ENCODE data around the gene RFX4.
"Not testable (repeated sequence)": the region's sequence is repeated elsewhere in the genome, so short reads cannot be mapped to it uniquely, and the experiment has no call there.

The RFX4 gene

DNA sequence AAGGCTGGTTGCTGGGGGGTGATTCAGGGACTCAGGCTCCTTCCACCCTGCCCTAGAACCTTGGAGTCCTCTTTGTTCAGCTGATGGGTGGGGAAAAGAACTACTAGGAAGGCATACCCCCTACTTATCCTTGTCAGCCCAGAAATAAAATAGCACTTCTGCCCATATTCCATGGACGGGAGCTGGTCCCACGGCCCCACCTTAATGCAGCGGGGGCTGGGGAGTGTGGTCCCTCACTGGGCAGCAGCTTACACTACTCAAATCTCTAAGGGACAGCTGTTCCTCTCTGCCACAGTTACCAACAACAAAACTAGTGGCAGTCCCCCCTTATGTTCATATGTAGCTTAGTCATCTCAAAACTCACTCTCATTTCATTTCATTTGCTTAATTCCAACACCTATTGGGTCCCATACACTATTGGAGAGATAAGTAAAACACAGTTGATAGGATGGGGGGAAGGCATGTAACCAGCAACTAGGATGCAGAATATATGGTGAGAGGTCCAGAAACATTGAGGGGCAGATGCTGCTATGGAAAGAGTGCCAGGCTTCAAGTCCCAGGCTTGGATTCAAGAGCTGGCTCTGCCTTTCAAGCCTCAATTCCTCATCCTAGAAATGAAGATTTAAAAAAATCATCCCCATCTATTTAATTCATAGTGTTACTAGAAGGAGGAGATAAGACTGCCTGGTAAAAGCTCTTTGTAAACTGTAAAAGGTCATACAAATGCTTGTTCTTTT lies 107.9 kb downstream of the RFX4 start:
- no peak for DNase-seq (ENCODE audit: low spot score)

DNA sequence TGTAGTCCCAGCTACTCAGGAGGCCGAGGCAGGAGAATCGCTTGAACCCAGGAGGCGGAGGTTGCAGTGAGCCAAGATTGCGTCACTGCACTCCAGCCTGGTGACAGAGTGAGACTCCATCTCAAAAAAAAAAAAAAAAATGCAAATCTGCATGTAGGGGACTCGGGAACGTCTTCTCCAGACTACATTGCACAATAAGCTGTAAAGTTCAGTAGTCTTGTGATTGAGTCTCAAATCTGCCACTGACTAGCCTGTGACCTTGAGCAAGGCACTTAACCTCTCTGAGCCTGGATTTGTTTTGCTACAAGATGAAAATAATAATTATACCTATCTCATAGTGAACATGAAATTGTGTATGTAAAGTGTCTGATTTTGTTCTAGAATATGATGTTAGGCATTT lies 109.2 kb downstream of the RFX4 start:
- not testable (repeated sequence) for DNase-seq (ENCODE audit: low spot score)

DNA sequence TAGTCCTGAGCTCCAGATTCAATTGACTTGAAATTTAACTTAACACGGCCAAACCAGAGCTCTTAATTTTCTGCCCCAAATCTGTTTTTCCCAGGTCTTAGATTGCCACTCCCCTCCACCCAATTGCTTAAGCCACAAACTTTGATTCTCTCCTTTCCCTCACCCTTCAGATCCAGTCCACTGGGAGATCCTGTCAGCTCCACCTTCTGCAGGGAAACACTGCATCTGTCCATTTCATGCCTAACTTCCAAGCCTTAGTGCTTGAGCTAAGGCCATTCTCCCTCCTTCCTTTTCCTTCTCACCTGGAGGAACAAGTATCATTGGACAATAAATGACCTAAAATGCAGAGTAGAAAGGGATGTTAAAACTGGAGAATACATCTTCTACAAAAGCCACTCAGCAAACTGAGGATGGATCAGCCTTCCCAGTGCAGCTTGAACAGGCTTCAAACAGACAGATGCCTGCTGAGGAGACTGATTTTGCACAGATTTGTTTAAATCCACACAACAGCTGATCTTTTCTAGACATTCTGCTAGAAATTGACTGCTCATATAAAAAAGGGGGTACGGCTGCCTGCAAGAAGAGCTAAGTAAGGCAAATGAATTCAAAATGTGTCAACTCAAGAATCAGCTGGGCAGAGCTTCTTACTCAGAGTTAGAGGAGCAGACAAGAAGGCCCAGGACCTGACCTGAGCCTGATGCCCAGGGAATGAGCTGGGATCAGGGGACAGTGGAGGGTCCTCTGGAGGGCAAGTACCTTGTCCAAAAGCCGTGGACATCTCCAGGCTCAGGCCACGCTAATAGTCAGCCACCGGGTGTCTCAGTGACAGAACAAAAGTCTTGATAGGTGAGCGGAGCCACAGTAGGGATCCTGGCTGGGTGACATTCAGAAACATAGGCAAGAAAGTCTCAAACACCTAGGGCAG lies 110.4 kb downstream of the RFX4 start:
- DNase-seq (ENCODE audit: low spot score): no peak

DNA sequence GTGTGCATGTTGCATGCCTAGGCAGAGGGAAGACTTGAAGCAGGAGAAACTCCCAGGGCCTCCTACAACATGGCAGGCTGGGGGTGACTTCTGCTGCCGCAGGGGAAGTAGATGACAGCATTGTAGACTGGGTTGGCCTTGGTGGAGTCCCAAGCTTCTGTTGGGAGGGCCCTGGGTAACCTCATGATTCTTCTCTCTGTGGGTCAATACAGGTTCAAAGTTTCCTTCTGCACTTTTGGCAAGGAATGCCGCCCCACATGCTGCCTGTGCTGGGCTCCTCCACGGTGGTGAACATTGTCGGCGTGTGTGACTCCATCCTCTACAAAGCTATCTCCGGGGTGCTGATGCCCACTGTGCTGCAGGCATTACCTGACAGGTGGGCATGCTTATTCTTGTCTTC lies 113.3 kb downstream of the RFX4 start:
- no peak for DNase-seq (ENCODE audit: low spot score)

DNA sequence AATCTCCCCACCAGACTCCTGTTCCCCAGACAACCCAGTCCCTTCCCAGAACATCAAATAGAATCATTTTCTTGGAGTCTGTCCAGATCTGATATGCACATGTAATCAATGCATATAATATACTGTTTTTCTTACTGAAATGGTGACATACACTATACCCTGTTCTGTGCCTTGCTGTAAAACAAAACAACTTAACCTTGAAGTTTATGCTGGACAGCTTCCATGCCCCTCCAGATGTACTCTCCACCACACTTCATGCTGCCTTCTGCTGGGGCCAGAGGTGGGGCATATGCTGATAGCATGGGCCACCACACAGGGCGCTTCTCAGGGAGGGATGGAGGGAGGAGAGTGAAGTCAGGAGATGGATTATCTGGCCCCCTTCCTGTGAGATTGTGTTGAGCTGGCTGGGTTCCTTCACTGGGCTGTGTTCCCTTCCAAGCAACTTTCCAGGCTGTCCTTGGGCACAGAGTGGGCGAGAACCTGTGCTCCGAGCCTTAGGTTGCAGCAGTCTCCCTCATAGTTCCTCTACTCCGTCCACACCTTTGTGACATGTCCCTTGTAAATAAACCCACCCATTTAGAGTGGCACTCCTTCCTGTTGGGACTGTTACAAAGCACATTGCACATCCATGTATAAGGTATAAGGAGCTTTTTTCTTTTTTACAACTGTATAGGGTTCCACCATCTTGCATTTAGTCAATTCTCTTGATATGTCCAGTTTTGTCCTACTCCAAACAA lies 114.0 kb downstream of the RFX4 start:
- no peak for DNase-seq (ENCODE audit: low spot score)

DNA sequence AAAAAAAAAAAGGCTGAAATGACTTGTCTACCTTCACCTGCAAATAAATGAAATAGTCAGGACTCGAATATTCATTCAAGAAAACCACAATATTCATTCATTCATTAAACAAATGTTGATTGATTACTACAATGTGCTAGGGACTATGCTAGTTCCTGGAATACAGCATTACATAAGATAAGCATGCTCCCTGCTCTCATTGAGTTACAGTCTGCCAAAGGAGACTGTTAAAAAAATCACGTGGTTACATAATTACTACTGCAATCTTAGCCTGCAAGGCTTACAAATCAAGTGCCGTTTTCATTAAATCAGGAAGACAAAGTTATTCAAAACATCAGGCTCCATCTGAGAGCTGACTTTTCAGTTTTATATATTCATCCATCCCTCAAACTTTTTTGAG lies 121.3 kb downstream of the RFX4 start:
- DNase-seq (ENCODE audit: low spot score): no peak

DNA sequence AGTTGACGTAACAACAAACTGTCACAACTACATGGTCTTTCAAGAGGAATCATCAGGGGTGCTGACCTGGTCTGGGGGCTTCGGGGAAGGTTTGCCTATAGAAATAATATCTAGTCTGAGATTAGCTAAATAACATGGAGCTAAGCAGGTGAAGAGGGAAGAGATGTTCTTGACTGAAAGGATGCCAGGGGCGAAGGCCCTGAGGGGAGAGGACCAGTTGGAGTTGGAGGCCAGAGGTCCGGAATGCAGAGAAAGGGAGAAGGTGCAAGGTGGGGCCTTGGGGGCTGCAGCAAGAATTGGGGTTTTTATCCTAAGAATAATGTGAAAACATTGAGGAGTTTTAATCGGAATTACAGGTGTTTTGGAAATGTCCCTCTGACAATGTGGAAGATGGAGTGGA lies 123.2 kb downstream of the RFX4 start:
- DNase-seq (ENCODE audit: low spot score): no peak

DNA sequence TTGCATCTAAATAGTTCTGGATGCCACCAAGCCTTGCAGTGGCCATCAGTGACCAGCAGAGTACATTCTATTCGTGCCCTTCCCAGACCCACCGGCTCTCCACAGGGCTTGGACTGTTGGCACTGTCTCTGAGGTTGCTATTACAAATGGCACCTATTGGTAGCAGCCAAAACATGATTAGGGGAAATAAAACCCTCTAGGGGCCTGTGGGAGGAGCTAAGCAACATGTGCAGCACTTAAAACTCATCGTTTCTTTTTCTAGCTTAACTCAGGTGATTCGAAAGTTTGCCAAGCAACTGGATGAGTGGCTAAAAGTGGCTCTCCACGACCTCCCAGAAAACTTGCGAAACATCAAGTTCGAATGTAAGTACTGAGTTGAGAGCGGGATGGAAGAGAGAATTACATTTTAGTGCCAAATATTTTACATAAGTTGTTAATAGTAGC lies 126.3 kb downstream of the RFX4 start:
- no peak for DNase-seq (ENCODE audit: low spot score)

DNA sequence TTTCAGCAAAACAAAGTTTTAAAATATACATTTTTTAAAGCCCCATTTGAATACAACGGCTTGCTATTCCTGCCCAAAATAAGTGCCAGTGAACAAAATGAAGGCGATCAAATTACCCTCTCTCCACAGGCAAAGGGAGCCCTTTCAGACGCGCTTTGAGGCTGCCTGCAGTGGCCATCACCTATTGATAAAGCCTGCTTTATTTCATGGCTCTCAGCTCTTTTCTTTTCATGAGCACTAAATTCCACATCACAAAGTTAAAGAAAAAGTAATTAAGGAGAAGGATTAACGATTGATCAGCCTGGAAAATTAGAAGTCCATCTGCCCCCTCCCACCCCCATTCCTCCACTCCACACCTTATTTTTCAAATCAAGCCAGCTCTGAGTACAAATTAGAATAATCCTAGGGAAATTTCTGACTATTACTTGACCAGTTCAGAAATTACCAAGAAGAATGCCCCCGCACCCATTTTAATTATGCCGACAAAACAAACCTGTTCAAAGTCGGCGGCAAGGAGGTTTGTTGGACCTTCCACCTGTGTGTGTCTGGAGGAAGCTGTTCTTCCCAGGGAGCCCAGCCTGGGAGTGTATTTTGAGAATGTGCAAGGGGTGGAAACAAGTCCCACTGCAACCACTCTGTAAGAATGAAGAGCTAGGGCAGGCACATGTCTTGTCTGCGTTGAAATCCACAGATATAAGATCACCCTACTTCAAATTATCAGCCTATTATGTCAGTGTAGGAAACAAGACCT lies 127.5 kb downstream of the RFX4 start:
- DNase-seq (ENCODE audit: low spot score): no peak

DNA sequence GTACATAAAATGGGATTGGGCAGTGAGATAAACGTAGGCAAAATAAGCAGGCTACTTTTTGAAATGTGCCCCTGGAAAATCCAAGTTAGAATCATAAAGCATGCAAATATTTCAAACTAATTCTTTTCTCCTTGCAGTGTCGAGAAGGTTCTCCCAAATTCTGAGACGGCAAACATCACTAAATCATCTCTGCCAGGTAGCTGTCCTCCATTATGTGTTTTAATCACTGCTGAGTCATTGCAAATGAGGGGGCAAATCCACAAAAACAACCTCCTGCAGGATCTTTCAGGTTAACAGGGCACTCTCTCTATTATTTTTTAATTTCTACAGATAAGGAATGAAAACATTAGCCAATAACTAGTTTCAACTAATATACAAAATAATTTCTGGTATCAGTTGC lies 128.5 kb downstream of the RFX4 start:
- DNase-seq (ENCODE audit: low spot score): no peak

DNA sequence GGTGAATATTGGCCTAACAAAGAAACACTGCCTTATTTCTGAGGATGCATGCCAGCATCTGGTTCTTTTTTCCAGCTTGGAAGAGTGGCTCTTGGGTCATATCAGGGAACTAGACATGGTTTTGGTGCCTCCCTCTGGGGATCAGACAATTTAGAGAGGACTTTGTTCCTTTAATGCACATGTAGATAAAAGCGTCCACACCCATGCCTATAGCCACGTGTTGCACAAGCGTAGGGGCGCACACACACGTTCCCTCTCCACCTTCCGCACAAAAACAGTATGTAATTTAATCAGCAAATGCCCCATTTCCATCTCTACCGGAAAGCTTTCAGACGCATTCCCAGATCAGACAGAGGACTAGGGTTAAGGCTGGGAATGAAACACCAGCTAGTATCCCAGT lies 130.0 kb downstream of the RFX4 start:
- DNase-seq (ENCODE audit: low spot score): no peak

DNA sequence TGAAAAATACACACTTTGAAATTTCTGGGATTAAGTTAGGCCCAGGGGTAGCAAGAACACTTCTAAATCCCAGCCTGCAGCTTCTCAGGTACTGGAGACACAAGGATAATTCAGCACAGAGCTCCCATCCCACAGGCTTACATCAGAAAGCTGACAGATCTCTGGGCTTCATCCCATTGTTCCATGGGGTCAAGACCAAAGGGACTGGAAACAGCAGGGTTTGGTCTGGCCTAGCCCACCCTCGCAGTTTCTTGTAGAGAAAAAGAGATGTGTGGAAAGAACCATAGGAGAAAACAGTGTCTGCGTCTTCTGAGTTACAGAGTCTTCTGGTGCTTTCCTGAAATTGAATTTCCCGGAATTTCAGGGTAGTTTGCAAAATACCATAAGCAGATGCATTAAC lies 132.1 kb downstream of the RFX4 start:
- no peak for DNase-seq (ENCODE audit: low spot score)

DNA sequence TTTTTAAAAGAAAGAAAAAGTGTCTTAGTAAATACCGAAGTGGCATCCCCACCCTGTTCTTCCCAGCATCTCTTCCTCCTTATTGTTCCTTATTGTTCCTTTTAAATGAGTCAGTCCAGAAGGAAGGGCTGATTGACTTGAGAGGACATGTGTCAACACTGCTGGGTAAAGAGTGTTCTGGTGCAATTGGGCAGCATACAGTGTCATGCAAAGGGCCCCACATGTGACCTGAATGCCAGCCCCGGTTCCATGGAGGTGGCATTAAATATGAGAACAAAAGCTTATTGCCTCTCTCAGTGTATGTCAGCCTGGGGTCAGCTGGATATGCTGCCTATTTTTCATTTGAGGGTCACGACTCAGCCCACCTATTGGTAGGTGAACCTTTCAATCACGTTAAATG lies 132.8 kb downstream of the RFX4 start:
- DNase-seq (ENCODE audit: low spot score): no peak

DNA sequence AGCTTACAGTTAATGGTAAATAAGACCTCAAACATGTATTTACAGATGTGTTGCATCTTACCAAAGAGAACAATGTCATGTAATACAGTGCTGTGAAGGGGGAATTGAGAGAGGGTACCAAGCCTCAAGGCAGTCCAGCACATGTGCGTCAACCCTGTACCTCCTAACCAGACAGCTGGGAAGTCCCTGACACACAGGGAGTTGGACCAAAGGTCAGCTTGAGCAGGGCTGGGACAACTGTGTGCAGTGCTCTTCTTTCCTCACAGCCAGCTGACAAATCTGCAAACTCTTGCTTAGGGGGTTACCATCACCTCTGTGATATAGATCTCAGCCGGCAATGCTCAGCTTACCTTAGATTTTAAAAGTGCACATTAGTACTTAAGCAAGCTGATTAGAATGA lies 134.9 kb downstream of the RFX4 start:
- no peak for DNase-seq (ENCODE audit: low spot score)

DNA sequence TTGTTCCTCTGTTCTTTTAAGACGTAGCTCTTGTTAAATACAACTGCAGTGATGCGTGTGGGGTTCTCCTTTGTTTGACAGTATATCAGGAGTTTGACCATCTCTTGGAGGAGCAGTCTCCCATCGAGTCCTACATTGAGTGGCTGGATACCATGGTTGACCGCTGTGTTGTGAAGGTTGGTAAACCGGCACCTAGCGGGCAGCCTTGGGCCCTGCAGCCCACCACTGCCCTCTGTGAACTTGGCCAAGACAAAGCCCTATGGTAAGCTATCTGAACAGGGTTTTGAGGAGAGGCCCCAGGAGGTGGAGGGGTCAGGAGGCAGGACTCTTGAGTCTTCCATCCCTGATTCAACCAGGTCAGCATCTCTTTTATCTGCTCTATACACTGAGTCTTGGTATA lies 137.1 kb downstream of the RFX4 start:
- no peak for DNase-seq (ENCODE audit: low spot score)

DNA sequence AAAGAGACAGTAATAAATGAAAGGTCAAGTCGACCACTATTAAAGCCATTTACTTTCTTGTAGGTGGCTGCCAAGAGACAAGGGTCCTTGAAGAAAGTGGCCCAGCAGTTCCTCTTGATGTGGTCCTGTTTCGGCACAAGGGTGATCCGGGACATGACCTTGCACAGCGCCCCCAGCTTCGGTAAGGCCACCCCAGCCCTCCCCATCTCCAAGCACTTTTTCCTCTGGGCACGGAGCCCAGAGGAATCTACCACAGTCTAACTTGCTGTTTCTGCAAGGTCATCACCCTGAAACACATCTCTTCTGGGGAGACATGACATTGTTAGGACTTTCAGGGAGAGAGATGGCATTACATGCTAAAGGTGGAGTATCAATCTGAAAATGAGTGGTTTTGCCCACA lies 137.9 kb downstream of the RFX4 start:
- no peak for DNase-seq (ENCODE audit: low spot score)

DNA sequence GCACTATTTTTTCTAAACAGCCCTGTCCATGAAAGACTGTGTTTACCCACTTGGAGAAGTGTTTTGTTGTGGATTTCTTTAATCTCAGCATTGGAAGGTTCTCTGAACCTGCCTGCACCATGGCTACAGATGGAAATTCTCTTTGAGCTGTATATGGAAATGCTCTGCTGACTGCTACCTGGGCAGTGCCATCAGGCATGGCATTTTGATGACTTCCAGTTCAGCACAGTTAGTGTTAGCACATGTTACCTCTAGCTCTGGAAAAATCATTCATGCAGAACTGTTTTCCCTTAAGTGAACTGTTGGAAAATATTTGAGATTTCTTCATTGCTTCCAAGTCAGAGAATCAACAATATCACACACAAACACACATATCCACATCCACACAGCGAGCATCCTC lies 139.1 kb downstream of the RFX4 start:
- no peak for DNase-seq (ENCODE audit: low spot score)

DNA sequence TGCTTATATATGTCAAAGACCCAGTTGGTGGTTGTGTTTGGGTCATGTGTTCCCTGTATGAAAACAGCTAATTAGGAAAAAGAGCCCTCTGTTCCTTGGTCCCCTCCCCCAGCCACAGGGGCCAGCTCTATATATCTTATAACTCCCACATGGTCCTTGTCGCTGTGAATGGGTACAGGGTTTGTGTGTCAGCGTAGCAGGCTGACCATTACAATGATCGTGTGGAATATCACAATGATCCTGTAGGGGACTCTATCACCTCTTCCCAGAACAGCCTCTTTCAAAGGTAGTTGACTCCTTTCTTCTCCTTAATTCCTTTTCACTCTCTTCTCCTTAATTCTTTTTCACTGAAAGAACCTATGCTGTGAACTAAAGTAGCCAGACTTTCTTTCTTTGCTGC lies 140.0 kb downstream of the RFX4 start:
- no peak for DNase-seq (ENCODE audit: low spot score)

DNA sequence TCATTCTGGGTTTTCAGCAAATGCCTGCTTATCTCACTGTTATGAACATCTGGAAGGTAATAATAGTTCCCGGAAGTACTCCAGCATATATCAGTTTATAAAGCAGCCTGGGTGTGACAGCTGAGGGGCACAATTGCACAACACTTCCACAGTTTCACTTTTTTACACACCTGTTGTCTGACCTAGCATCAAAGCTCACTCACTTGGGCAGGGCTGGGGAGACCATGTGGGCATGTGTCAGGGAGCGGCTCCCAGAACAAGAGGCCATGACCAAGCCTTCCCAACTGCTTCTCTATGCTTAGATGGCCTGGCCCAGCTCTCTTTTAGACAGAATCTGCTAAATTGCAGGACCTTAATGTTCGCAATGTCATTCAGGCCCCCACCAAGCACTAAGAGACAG lies 140.6 kb downstream of the RFX4 start:
- DNase-seq (ENCODE audit: low spot score): no peak

DNA sequence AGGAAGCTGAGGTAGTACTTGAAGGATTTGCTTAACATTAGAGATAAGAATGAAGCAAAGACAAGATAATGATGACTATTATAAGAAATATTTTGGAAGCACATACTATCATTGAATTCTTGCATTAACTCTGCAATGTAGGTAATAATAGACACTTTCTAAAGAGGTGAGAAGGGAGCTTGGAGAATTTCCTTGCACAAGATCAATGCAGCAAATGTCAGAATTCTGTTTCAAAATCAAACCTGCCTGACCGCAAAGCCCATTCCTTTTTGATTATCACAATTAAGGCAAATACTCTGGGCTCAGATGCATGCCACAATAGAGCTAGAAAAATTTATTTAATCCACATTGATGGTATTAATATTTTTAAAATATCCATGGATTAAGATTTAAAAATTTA lies 141.3 kb downstream of the RFX4 start:
- DNase-seq (ENCODE audit: low spot score): no peak

DNA sequence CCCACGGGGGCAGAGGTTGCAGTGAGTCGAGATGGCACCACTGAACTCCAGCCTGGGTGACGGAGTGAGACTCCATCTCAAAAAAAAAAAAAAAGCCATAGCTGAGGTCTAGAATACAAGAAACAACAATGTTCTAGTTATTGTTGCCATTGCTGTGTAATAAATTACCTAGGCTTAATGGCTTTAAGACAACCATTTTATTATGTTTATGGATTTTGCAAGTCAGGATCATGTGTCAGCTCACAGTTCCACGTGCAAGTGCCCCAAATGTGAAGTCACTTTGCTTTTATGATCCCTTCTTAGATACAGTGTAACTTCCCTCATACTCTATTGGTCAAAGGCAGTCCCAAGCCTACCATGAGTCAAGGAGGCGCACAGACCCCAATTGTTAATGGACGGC lies 142.1 kb downstream of the RFX4 start:
- no peak for DNase-seq (ENCODE audit: low spot score)

DNA sequence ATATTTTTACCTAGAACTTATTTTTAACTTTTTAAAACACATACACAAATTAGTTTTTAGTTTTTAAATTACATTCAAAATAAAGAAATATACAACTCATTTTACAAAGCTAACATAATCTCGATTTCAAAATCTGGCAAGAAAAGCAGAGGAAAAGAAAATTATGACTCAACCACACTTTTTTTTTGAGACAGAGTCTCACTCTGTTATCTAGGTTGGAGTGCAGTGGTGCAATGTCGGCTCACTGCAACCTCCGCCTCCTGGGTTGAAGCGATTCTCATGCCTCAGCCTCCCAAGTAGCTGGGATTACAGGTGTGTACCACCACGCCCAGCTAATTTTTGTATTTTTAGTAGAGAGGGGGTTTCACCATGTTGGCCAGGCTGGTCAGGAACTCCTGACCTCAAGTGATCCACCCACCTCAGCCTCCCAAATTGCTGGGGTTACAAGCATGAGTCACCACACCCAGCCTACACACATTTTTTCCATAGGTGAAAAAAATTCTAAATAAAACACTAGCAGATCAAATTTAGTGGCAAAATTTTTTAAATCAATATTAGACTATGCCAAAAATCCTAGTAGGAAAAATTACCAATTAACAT lies 143.9 kb downstream of the RFX4 start:
- not testable (repeated sequence) for DNase-seq (ENCODE audit: low spot score)
